HG02763 (cell line): ENCODE measurements around the gene SRRM5.
"Not testable (repeated sequence)": the region's sequence is repeated elsewhere in the genome, so short reads cannot be mapped to it uniquely, and the experiment has no call there.

Experiments
- ATAC-seq: cut with Tn5 transposase; IDR thresholded peaks from one replicate; pipeline ENCODE4 v1.9.1; 2021; ENCODE audit warnings: mild to moderate bottlenecking, moderate library complexity; ENCODE audit not compliant: unreplicated experiment

Gene SRRM5

GRCh38 chr19:43636121-43636683 is 24.3 kb downstream of the SRRM5 start:
- no peak for ATAC-seq

- no peak for ATAC-seq
Observed at GRCh38 chr19:43638214-43638994, 26.5 kb downstream of the SRRM5 start.

- ATAC-seq: no peak
Observed at GRCh38 chr19:43638995-43639518, 27.2 kb downstream of the SRRM5 start.

- no peak for ATAC-seq
Observed at GRCh38 chr19:43639519-43640423, 27.9 kb downstream of the SRRM5 start, which contains the start of gene CADM4. Gene CADM4, minus strand, starts transcription at chr19:43639850. Its CDS starts 60 bp downstream, at chr19:43639790.

GRCh38 chr19:43640424-43640757 is 28.5 kb downstream of the SRRM5 start:
- ATAC-seq: no peak

GRCh38 chr19:43641333-43641732 is 29.4 kb downstream of the SRRM5 start:
- no peak for ATAC-seq

GRCh38 chr19:43642531-43642930 is 30.6 kb downstream of the SRRM5 start:
- ATAC-seq: no peak

- ATAC-seq: no peak
Observed at GRCh38 chr19:43643326-43643725, 31.4 kb downstream of the SRRM5 start.

- ATAC-seq: no peak
Observed at GRCh38 chr19:43644181-43644580, 32.3 kb downstream of the SRRM5 start.

- no peak for ATAC-seq
Observed at GRCh38 chr19:43648633-43649032, 36.7 kb downstream of the SRRM5 start.

GRCh38 chr19:43649514-43649913 is 37.6 kb downstream of the SRRM5 start:
- ATAC-seq: no peak

- not testable (repeated sequence) for ATAC-seq
Observed at GRCh38 chr19:43650276-43650675, 38.4 kb downstream of the SRRM5 start.

- no peak for ATAC-seq
Observed at GRCh38 chr19:43651758-43652545, 40.1 kb downstream of the SRRM5 start.

GRCh38 chr19:43652546-43652874 is 40.6 kb downstream of the SRRM5 start:
- ATAC-seq: no peak

GRCh38 chr19:43656436-43656835 is 44.5 kb downstream of the SRRM5 start:
- no peak for ATAC-seq

GRCh38 chr19:43658001-43658400 is 46.1 kb downstream of the SRRM5 start:
- ATAC-seq: no peak

- no peak for ATAC-seq
Observed at GRCh38 chr19:43658494-43658893, 46.6 kb downstream of the SRRM5 start.

GRCh38 chr19:43660301-43660970 is 48.5 kb downstream of the SRRM5 start:
- no peak for ATAC-seq

- ATAC-seq: no peak
Observed at GRCh38 chr19:43660971-43661360, 49.1 kb downstream of the SRRM5 start.

- ATAC-seq: no peak
Observed at GRCh38 chr19:43662487-43662886, 50.6 kb downstream of the SRRM5 start.
